Fibroblast of mammary gland (primary cell): ENCODE data around the gene GALNT18.

ENCODE experiments used
- DNase-seq: peaks from one replicate; pipeline ENCODE4 v3.0.0-alpha.2; 2010; ENCODE audit warnings: low read depth
- H3K4me3 ChIP-seq: 2 replicates; pipeline ENCODE4 v1.5.1; 2011; ENCODE audit warnings: low read depth, mild to moderate bottlenecking, low read length, moderate library complexity; ENCODE audit not compliant: control insufficient read depth
- TF ChIP-seq, protein P1 (sequence below): conservative IDR thresholded peaks from 2 replicates; pipeline ENCODE4 v1.5.1; 2011; ENCODE audit warnings: low read depth, low read length, inconsistent platforms; ENCODE audit not compliant: control insufficient read depth, insufficient read depth

GALNT18 gene

GRCh38 chr11:11267312-11267711, 354.5 kb downstream of the GALNT18 start:
- TF ChIP-seq, protein P1, sequence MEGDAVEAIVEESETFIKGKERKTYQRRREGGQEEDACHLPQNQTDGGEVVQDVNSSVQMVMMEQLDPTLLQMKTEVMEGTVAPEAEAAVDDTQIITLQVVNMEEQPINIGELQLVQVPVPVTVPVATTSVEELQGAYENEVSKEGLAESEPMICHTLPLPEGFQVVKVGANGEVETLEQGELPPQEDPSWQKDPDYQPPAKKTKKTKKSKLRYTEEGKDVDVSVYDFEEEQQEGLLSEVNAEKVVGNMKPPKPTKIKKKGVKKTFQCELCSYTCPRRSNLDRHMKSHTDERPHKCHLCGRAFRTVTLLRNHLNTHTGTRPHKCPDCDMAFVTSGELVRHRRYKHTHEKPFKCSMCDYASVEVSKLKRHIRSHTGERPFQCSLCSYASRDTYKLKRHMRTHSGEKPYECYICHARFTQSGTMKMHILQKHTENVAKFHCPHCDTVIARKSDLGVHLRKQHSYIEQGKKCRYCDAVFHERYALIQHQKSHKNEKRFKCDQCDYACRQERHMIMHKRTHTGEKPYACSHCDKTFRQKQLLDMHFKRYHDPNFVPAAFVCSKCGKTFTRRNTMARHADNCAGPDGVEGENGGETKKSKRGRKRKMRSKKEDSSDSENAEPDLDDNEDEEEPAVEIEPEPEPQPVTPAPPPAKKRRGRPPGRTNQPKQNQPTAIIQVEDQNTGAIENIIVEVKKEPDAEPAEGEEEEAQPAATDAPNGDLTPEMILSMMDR: no peak
- no peak overlapping the region for H3K4me3 ChIP-seq
- DNase-seq: no peak

- TF ChIP-seq, protein P1: peak; percentile 84
- no peak overlapping the region for H3K4me3 ChIP-seq
- peak; percentile 14 for DNase-seq
Observed at GRCh38 chr11:11265994-11266606, 355.7 kb downstream of the GALNT18 start.

DNA sequence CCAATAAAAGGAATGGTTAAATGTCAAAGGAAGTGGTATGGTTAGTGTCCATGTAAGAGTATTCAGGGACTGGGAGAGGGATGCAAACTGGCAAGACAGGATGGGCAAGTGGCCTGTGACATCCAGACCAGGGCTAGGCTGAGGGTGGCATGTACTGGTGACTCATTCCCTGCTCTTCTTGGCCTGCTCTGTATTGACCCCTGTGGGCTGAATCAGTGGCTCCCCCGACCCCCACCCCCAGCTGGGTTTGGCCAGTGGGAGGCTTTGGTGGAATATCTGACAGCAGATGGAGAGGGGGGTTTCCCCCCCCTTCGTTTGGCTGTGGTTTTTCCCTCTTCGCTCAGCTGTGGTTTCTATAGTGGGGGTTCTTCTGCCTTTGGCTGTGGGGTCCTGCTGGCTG, 356.5 kb downstream of the GALNT18 start:
- no peak overlapping the region for H3K4me3 ChIP-seq
- TF ChIP-seq, protein P1: no peak
- DNase-seq: no peak

DNA sequence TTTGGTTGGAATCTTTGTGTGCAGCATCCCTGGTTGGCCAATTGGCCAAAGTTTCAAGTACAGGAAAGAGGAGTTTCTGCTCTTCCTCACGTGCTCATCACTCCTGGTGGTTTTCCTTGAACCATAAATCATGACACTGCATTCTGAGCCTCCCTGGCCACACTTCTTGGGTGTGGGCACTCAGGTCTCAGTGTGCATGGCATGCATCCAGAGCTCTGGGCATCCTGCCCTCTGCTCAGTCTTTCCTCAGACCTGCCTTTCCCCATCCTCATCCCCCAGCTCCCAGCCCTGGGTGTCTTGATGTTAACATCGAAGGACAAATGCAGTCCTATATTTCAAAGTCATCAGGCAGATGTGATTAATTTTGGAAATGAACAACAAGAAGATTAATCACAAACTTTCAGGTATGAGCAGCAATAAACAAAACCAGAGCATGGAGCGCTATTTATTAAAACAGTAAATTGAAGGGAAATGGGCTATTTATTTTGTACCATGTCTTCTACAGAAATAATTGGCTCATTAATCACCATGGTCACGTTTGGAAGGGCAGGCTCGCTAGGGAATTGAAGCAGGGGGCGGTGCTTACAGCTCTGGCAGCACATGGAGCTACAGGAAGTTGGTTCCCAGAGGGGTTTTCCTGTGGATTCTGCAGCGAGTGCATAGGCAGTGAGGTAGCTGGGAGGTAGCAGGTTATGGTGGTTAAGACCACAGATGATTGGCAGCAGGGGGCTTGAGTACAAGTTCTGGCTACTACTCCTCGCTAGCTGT, 358.4 kb downstream of the GALNT18 start:
- peak; percentile 26 for DNase-seq

DNA sequence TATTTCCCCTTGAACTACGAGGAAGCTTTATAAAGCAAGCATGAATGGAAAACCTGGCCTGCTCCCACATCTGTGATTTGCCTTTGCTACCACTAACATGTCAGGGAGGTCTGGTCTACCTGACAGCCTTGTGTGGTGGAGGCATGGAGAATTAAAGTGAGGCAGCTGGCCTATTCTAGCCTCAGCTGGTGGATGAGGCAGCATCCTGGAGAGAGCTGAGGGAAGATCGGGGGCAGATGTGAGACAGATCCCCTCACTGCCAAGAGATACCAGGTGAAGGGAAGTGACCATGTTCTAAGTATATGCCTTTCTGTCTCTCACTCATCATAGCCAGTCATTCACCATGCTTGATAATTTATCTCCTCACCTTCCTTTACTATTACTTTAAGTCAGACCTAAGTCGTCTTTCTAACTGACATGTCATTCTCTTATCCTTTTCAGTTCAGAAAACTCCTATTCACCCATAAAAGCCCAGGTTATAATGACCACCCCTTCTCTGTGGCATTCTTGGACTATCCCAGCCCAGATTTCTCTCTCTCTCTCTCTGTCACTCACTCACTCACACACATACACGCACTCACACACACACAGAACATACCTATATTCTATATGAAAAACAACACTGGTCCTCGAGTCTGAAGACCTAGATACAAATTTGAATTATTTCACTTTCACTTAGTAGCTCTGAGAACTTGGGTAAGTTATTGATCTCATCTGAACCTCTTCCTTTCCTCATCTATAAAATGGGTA, 359.5 kb downstream of the GALNT18 start:
- DNase-seq: no peak
- no peak overlapping the region for H3K4me3 ChIP-seq
- TF ChIP-seq, protein P1: no peak

More for the DNA sequence above, 358.4 kb downstream of the GALNT18 start:
- TF ChIP-seq, protein P1: no peak
- no peak overlapping the region for H3K4me3 ChIP-seq

GRCh38 chr11:11261629-11262028, 360.2 kb downstream of the GALNT18 start:
- no peak for DNase-seq
- no peak overlapping the region for H3K4me3 ChIP-seq
- TF ChIP-seq, protein P1: no peak
